Activated CD8-positive, alpha-beta memory T cell treated with anti-CD3 and anti-CD28 coated beads for 1 hour (primary cell): ENCODE measurements around the gene PSMB8.
"Not testable (repeated sequence)": the region's sequence is repeated elsewhere in the genome, so short reads cannot be mapped to it uniquely, and the experiment has no call there.

ENCODE experiments used
- DNase-seq, 2 donors: peaks; one replicate each; pipeline ENCODE4 v3.0.0-alpha.2; 2020; ENCODE audit warnings: low read depth in 1 of 2; ENCODE audit errors: extremely low read depth in 1 of 2

Gene PSMB8

GRCh38 chr6:32838114-32838958 lies 5.5 kb downstream of the PSMB8 start, which contains the start of gene TAP2:
TAP2 (minus strand) TSS chr6:32838739; CDS start chr6:32838233, 506 bp downstream.
- peak; percentile 93 to 99 for DNase-seq

GRCh38 chr6:32837651-32838113 lies 6.2 kb downstream of the PSMB8 start:
- DNase-seq: no peak

- no peak for DNase-seq
Measured at GRCh38 chr6:32836873-32837272, 7.0 kb downstream of the PSMB8 start.

DNA sequence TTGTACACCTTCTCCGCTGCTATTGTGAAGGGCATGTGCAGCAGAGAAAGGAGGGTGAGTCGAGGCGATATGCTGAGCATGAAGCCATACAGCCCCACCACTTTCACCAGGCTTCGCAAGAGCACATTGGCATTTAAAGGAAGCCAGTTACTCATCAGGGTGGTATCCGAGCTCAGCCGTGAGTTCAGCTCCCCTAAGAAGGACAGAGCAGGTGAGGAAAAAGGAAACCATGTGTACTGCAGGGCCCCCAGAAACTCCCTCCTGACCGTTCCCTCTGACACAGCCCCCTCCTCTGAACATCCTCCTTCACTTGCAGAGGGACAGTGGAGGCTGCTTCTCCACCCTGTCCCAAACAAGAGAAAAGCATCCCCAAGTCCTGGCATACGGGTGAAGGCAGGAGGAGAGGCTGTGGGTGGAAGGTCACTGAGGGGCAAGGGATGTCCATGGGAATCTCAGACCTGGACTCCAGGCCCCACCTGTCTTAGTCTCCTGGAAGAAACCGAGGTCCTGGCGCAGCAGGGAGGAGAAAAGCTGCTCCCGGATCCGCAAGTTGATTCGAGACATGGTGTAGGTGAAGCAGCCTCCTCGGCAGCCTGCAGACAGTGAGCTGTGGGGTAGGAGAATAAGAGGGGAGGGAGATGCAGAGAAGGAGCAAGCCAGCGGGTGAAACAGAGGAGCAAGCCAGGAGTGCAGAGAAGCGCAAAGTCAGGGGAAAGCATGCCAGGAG lies 8.5 kb downstream of the PSMB8 start:
- no peak for DNase-seq

GRCh38 chr6:32833664-32834063 lies 10.2 kb downstream of the PSMB8 start:
- no peak for DNase-seq

DNA sequence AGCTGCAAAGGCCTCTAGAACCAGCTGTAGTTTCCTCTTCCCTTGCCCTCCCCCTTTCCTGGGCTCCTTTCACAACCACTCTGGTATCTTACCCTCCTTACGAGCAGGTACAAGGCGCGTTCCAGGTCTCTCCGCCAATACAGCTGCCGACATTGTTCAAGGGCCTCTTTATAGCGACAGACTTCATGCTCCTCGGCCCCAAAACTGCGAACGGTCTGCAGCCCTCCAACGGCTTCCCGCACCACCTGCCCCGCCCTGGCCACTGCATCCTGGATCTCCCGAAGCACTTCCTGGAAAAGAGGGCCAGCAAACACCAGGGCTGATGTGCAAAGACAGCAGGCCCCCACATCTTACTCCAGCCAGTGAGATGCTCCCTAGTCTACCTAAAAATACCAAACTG lies 11.3 kb downstream of the PSMB8 start:
- no peak for DNase-seq

GRCh38 chr6:32830936-32831335 lies 12.9 kb downstream of the PSMB8 start:
- no peak for DNase-seq

- no peak for DNase-seq
Measured at GRCh38 chr6:32830017-32830416, 13.8 kb downstream of the PSMB8 start.

DNA sequence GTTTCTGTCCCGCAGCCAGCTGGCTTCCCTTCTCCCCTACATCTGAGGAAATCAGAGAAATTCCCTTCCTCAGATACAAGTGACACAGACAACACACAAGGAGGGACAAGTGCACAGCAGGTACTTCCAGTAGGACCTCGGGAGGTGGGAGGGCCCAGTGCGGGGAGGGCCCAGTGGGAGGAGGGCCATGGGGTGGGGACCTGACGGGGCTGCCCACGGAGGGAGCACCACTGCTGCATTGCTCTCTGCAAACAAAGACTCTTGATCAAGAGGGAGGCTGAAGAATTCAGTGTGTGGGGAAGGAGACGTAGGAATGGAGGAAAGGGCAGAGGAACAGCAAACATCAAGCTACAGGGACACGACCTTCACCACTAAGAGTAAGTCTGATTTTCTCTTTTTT lies 14.4 kb downstream of the PSMB8 start:
- no peak for DNase-seq

- DNase-seq: no peak
Measured at GRCh38 chr6:32827025-32827424, 16.8 kb downstream of the PSMB8 start.

DNA sequence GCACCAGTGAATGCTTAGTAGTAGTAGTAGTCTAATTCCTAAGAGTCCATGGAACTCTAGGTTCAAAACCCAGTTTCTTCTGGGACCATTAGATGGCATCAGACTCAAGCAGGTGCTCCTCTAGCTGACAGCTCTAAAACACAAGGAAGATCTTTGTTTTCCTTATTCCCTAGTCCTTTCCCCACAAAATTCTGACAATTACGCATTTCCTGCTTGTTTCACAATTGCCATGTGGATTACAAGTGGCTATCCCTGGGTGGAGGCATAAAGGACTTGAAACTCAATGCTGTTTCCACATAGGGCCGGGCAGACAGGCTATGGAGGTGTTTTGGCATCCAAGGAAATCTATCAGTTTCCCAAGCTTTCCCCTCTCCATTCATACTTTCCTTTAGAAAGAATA lies 17.9 kb downstream of the PSMB8 start:
- no peak for DNase-seq

GRCh38 chr6:32819729-32820128 lies 24.1 kb downstream of the PSMB8 start:
- DNase-seq: no peak

DNA sequence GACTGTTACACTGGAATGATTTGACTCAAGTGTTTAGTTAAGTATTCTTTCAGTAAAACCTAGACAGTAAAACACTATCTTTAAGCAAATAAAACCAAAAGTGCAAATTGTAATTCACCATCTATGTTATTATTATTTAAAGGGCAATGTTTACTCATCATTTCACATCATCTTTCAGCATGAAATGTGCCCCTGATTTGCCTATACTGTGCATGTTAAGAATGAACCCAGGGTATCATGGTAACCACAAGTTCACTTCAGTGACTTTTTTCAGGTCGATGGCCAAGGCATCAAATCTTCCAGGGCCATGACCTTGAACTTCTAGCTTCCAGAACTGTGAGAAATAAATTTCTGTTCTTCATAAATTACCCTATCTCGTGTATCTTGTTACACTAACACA lies 25.0 kb downstream of the PSMB8 start:
- DNase-seq: no peak

DNA sequence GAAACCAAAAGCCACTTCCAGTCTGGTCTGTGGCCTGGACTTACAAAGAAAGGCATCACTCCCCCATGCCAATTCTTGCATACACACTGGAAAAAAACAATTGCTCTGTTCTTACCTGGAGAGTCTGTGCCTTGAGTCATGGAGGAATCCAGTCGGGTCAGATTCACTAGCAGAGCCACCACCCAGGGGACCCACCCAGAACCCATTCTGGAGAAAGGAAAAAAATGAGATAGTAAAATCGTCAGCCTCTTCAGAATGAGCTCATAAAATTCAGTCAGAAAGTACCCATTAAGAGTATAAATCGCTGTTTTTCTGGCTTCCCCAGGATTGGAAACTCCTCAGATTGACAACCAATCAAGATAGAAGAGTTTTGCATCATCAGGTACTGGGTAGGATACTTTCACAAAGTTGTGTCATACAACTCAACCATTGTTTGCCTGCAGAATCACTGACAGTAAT lies 27.1 kb downstream of the PSMB8 start, which contains the start of gene HLA-DOB:
Gene HLA-DOB (minus strand): TSS at position 257 of the 459 bp plus-strand sequence. CDS start 51 bp downstream, at position 206.
- DNase-seq: no peak

GRCh38 chr6:32815996-32816395 lies 27.9 kb downstream of the PSMB8 start:
- DNase-seq: no peak

DNA sequence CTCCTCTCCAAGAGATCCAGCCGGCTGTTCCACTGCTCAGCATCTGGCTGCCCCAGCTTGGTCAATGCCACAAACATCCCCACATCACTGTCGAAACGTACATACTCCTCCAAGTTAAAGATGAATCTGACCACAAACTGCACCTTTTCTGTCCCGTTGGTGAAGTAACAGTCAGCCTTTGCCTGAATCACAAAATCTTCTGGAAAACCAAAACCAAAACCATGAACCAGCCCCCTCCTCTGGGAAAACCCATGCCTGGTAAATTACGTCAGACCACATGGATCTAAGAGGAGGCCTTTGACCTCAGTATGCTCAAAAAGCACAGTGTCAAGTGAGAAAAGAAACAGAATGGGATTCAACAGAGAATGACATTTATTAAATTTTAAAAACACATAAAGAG lies 28.7 kb downstream of the PSMB8 start:
- DNase-seq: no peak

DNA sequence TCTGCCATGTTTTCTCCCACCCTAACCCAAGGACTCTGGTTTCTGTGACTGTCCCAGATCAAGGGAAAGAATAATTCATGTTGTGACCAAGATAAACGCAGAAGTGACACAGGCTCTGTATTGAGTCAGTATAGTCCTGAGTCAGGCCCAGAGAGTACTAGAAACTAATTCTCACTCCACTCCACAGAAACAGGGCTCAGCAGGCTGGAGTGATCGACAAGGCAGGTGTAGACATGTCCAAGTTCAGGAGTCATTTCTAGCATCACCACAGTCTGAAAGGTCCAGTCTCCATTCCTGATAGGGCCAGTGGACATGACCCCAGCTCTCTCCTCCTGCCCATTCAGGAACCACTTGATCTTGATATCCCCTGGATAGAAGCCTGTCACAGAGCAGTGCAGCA lies 29.7 kb downstream of the PSMB8 start:
- DNase-seq: no peak

DNA sequence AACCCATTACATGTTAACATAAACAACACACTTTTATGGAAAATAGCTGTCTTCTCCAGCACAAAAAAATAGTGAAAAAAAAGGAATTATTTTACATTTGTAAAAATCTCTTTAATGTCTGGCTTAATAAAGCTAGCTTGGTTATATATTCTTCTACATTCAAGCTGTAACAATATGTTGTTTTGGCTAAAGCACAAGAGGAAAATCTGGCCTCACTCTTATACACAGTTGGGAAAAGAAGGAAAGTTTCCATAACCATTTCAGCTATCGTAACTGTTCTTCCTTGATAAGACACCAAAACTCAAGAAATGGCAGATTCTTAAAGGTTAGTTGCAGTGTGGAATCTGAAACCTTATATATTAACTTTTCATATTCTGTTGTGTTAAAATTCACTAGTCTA lies 34.7 kb downstream of the PSMB8 start:
- DNase-seq: no peak

GRCh38 chr6:32807020-32807580 lies 36.7 kb downstream of the PSMB8 start:
- no peak for DNase-seq

DNA sequence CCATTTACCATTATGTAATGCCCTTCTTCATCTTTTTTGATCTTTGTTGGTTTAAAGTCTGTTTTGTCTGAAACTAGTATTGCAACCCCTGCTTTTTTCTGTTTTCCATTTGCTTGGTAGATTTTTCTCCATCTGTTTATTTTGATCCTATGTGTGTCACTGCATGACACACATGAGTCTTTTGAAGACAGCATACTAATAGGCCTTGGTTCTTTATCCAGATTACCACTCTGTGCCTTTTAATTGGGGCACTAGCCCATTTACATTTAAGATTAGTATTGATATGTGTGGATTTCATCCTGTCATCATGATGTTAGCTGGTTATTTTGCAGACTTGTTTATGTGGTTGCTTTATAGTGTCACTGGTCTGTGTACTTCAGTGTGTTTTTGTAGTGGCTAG lies 38.4 kb downstream of the PSMB8 start:
- DNase-seq: not testable (repeated sequence)

- no peak for DNase-seq
Measured at GRCh38 chr6:32803416-32803815, 40.4 kb downstream of the PSMB8 start.
